HEK293 (cell line): ENCODE measurements around the gene CTAGE8.
A peak's percentile ranks its signal among the peaks of the same experiment; 100 is the strongest.
"Not testable (repeated sequence)": the region's sequence is repeated elsewhere in the genome, so short reads cannot be mapped to it uniquely, and the experiment has no call there.

ENCODE experiments used
- CTCF ChIA-PET: fragments of 350-600 bp; formaldehyde crosslinking; extraction: SDS; loops from one replicate; lab custom pipeline; 2021; ENCODE audit warnings: antibody characterized with exemption; lab: Yijun Ruan, JAX
- POLR2A ChIA-PET: fragments of 300-600 bp; formaldehyde crosslinking; extraction: SDS; loops from one replicate; lab custom pipeline; 2020; ENCODE audit warnings: antibody characterized with exemption, inconsistent platforms; lab: Yijun Ruan, JAX
- H3K27ac ChIP-seq: fragments of 200-500 bp; sonication (Bioruptor generic); 2 replicates; pipeline ENCODE4 v1.5.1; 2014; ENCODE audit warnings: low read depth, low read length, control low read depth, inconsistent platforms; ENCODE audit errors: extremely low read depth
- H3K36me3 ChIP-seq, 2 experiments: fragments of 200-500 bp in 1 of 2; sonication (Bioruptor generic) in 1 of 2; 1 replicate in 1 of 2; 2 replicates in 1 of 2; pipeline ENCODE4 v1.5.1; 2014 to 2017; ENCODE audit warnings: inconsistent platforms in 2 of 2, low read length in 2 of 2; ENCODE audit not compliant: control insufficient read depth in 2 of 2, insufficient read depth in 1 of 2
- H3K4me1 ChIP-seq: fragments of 200-500 bp; sonication (Bioruptor generic); 2 replicates; pipeline ENCODE4 v1.5.1; 2014; ENCODE audit warnings: mild to moderate bottlenecking, low read length, inconsistent platforms; ENCODE audit not compliant: control insufficient read depth, insufficient read depth
- H3K4me3 ChIP-seq: 2 replicates; pipeline ENCODE4 v1.5.1; 2011; ENCODE audit warnings: low read depth, mild to moderate bottlenecking, control low read depth, low read length, moderate library complexity
- H3K9me3 ChIP-seq: fragments of 200-500 bp; sonication (Bioruptor generic); 2 replicates; pipeline ENCODE4 v1.5.1; 2014; ENCODE audit warnings: low read depth, low read length, inconsistent platforms; ENCODE audit not compliant: control insufficient read depth, insufficient read depth
- GLIS2 ChIP-seq: fragments of 450-650 bp; formaldehyde crosslinking; IDR thresholded peaks from 2 replicates; pipeline ENCODE4 v1.5.1; 2016; ENCODE audit warnings: missing biosample characterization, missing genetic modification characterization
- SETDB1 ChIP-seq: IDR thresholded peaks from one replicate; pipeline ENCODE4 v1.6.1; 2017; ENCODE audit warnings: mild to moderate bottlenecking, low read length, moderate library complexity, mixed read lengths; ENCODE audit not compliant: insufficient read length
- ZBTB7A ChIP-seq: fragments of 450-650 bp; formaldehyde crosslinking; IDR thresholded peaks from 2 replicates; pipeline ENCODE4 v1.5.1; 2016; ENCODE audit warnings: low read depth, missing biosample characterization, missing genetic modification characterization
- ZNF18 ChIP-seq: fragments of 450-650 bp; formaldehyde crosslinking; IDR thresholded peaks from 2 replicates; pipeline ENCODE4 v1.5.1; 2016; ENCODE audit warnings: missing biosample characterization, missing genetic modification characterization
- ZNF624 ChIP-seq: fragments of 450-650 bp; formaldehyde crosslinking; IDR thresholded peaks from 2 replicates; pipeline ENCODE4 v1.5.1; 2017; ENCODE audit warnings: missing biosample characterization, missing genetic modification characterization
- ZSCAN30 ChIP-seq: fragments of 450-650 bp; IDR thresholded peaks from 2 replicates; pipeline ENCODE4 v1.5.1; 2018; ENCODE audit warnings: missing biosample characterization, mild to moderate bottlenecking, missing genetic modification characterization, moderate library complexity

The CTAGE8 gene

GRCh38 chr7:144256112-144256511, 13.0 kb downstream of the CTAGE8 start:
- no peaks in the 10 kb centered on the region for H3K4me1 ChIP-seq
- POLR2A ChIA-PET, result no interaction called here
- CTCF ChIA-PET, result interaction anchor here (0.5 to 0.7 kb wide), 2 partner anchors 141 to 1905 kb away, joined by 3 to 4 read pairs; no protein-coding TSS in a partner anchor
- H3K9me3 ChIP-seq, result no peaks in the 10 kb centered on the region
- no peaks in the 10 kb centered on the region for H3K36me3 ChIP-seq
- no peak overlapping the region for H3K4me3 ChIP-seq
- TF ChIP-seq ZBTB7A (tag by site-specific recombination), result no peak
- 0 out of 2 replicates have a peak, but pooled peaks have one; percentile 17 for TF ChIP-seq ZNF18 (tag by site-specific recombination)
- H3K27ac ChIP-seq, result no peak overlapping the region

GRCh38 chr7:144255471-144255897, 13.6 kb downstream of the CTAGE8 start:
- ChIA-PET CTCF (interaction anchor here (0.5 kb wide), 1 partner anchor 1904 kb away, joined by 4 read pairs; no protein-coding TSS in a partner anchor), POLR2A (no interaction called here)

GRCh38 chr7:144252307-144252706, 16.8 kb downstream of the CTAGE8 start:
- H3K4me1 ChIP-seq, H3K9me3 ChIP-seq, CTCF ChIA-PET, H3K36me3 ChIP-seq, H3K27ac ChIP-seq, H3K4me3 ChIP-seq, POLR2A ChIA-PET: not testable (repeated sequence)

More at GRCh38 chr7:144255471-144255897, 13.6 kb downstream of the CTAGE8 start:
- Histone ChIP-seq H3K36me3 (no peaks in the 10 kb centered on the region), H3K9me3 (no peaks in the 10 kb centered on the region), H3K4me1 (no peaks in the 10 kb centered on the region), H3K4me3 (no peak overlapping the region), H3K27ac (no peak overlapping the region)
- TF ChIP-seq ZSCAN30 (no peak), ZNF624 (tag by site-specific recombination) (no peak), SETDB1 (no peak), GLIS2 (tag by site-specific recombination) (no peak)

- H3K27ac ChIP-seq, POLR2A ChIA-PET, H3K4me3 ChIP-seq, H3K36me3 ChIP-seq, CTCF ChIA-PET, H3K4me1 ChIP-seq, H3K9me3 ChIP-seq: not testable (repeated sequence)
Observed at GRCh38 chr7:144247674-144248330, 21.3 kb downstream of the CTAGE8 start.

- H3K4me3 ChIP-seq, H3K36me3 ChIP-seq, H3K27ac ChIP-seq, POLR2A ChIA-PET, H3K9me3 ChIP-seq, CTCF ChIA-PET, H3K4me1 ChIP-seq: not testable (repeated sequence)
Observed at GRCh38 chr7:144246967-144247366, 22.1 kb downstream of the CTAGE8 start.

- H3K9me3 ChIP-seq, H3K27ac ChIP-seq, H3K4me3 ChIP-seq, H3K4me1 ChIP-seq, POLR2A ChIA-PET, CTCF ChIA-PET, H3K36me3 ChIP-seq: not testable (repeated sequence)
Observed at GRCh38 chr7:144245372-144245771, 23.7 kb downstream of the CTAGE8 start.

- H3K36me3 ChIP-seq, CTCF ChIA-PET, POLR2A ChIA-PET, H3K4me3 ChIP-seq, H3K27ac ChIP-seq, H3K4me1 ChIP-seq, H3K9me3 ChIP-seq: not testable (repeated sequence)
Observed at GRCh38 chr7:144239365-144239764, 29.7 kb downstream of the CTAGE8 start, which contains the start of gene OR2A42. OR2A42 (minus strand) TSS chr7:144239605; CDS start chr7:144232843, 6,762 bp downstream.

- H3K36me3 ChIP-seq, H3K9me3 ChIP-seq, H3K4me1 ChIP-seq, H3K27ac ChIP-seq, H3K4me3 ChIP-seq, POLR2A ChIA-PET, CTCF ChIA-PET: not testable (repeated sequence)
Observed at GRCh38 chr7:144238530-144239082, 30.5 kb downstream of the CTAGE8 start.

- H3K4me1 ChIP-seq, H3K36me3 ChIP-seq, CTCF ChIA-PET, H3K27ac ChIP-seq, POLR2A ChIA-PET, H3K4me3 ChIP-seq, H3K9me3 ChIP-seq: not testable (repeated sequence)
Observed at GRCh38 chr7:144233039-144233438, 36.0 kb downstream of the CTAGE8 start.
